ENCODE results near the gene PGK2. TPM values are rescaled to one million over a fixed set of nuclear protein-coding genes. Genes with fewer than 3 reads are reported as not detected.

PGK2 gene
- total RNA-seq, 1 donor from 2014 or later: not detected

- no peak for DNase-seq (ENCODE audit: low spot score)
- intact Hi-C loops (cut with DNase I): no loop called here
These were observed 43.7 kb downstream of the PGK2 start for GRCh38 chr6:49743429-49743828.

- intact Hi-C loops (cut with DNase I): no loop called here
- DNase-seq (ENCODE audit: low spot score): no peak
These were observed 47.7 kb downstream of the PGK2 start for GRCh38 chr6:49739423-49739822.

GRCh38 chr6:49736017-49736508 is 51.0 kb downstream of the PGK2 start:
- intact Hi-C loops (cut with DNase I): no loop called here
- DNase-seq (ENCODE audit: low spot score): no peak

Other genes starting within 250 kb of the PGK2 start
- gene C6orf141, start 236.6 kb downstream of the PGK2 start, total RNA-seq: 0.38 TPM
- not detected for gene RHAG, start 150.4 kb downstream of the PGK2 start, total RNA-seq
- gene CRISP2, start 73.7 kb downstream of the PGK2 start, total RNA-seq: not detected
- 0.32 TPM for gene CRISP3, start 42.9 kb downstream of the PGK2 start, total RNA-seq
- gene CRISP1, start 79.2 kb upstream of the PGK2 start, total RNA-seq: not detected
- not detected for gene DEFB114, start 176.9 kb upstream of the PGK2 start, total RNA-seq
- gene DEFB113, start 182.3 kb upstream of the PGK2 start, total RNA-seq: not detected
- gene DEFB110, start 234.7 kb upstream of the PGK2 start, total RNA-seq: not detected